CD4-positive, alpha-beta T cell treated with Interleukin-2 at 100 ng/mL for 4 hours (primary cell): ENCODE results near the gene RPL41.
"Not testable (repeated sequence)": the region's sequence is repeated elsewhere in the genome, so short reads cannot be mapped to it uniquely, and the experiment has no call there.

ENCODE experiments used
- DNase-seq: peaks from one replicate; pipeline ENCODE4 v3.0.0-alpha.2; 2020; ENCODE audit warnings: low spot score

RPL41 gene

DNA sequence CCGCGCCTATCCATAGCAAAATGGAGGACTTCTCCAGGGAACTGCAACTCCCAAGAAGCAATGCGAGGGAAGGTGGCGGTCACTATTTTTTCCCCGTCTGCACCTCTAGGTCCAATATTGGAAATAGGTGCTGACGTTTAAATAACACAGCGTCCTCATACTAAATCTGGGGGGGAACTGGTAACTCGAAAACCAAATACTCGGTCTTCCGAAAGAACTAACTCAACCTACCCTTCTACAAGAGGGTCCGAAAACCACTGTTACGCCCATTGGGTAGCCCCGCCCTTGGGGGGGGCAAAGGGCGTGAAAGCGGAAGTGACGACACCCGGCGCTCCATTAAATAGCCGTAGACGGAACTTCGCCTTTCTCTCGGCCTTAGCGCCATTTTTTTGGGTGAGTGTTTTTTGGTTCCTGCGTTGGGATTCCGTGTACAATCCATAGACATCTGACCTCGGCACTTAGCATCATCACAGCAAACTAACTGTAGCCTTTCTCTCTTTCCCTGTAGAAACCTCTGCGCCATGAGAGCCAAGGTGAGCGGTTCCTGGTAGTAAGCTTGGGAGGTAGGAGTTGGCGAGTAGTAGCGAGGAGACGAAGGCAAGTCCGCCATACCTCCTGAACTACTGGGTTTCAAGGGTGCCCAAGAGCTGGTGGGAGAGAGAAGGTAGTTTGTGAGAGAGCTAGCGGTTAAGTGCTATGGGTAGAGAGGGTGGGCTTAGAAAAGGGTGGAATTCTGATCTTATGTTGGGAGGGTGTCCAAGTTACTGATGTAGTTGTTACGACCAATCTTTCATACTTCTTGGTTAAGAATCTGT lies at the start of gene RPL41:
TSS of gene RPL41 (plus strand) at position 367 of the 815 bp plus-strand sequence.
- DNase-seq = peak; percentile 95

DNA sequence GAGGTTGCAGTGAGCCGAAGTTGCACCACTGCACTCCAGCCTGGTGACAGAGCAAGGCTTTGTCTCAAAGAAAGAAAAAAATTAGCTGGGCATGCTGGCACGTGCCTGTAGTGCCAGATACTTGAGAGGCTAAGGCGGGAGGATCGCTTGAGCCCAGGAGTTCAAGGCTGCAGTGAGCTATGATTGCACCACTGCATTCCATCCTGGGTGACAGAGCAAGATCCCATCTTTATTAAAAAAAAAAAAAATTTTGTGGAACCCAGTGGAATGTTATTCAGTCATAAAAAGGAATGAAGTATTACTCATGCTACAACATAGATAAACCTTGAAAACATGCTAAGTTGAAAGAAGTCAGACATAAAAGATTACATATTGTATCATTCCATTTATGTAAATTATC lies 44.8 kb upstream of the RPL41 start:
- DNase-seq = no peak

DNA sequence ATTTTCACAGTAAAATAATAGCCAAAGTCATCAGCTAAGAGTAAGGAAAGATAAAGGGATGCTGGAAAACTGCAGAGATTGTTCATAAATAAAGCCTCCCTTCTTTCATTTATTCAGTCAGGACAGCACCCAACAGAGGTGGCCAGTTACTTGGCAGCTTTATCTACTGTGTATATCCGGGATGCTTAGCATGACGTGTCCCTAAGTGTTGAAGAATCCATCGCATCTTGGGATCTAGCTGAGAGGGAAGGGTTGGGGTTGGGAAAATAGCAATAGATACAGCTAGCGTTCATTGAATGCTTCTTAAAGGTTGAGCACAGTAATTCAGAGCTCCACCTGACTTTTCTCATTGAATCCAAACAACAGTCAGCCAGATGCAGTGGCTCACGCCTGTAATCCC lies 42.0 kb upstream of the RPL41 start:
- no peak for DNase-seq

DNA sequence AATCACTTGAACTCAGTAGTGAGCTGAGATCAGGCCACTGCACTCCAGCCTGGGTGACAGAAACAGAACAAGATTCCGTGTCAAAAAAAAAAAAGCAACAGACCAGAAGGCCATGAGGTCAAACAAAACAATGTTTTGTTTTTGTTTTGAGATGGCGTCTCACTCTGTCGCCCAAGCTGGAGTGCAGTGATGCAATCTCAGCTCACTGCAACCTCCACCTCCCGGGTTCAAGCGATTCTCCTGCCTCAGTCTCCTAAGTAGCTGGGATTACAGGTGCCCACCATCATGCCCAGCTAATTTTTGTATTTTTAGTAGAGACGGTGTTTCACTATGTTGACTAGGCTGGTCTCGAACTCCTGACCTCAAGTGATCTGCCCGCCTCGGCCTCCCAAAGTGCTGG lies 38.5 kb upstream of the RPL41 start:
- DNase-seq = not testable (repeated sequence)

DNA sequence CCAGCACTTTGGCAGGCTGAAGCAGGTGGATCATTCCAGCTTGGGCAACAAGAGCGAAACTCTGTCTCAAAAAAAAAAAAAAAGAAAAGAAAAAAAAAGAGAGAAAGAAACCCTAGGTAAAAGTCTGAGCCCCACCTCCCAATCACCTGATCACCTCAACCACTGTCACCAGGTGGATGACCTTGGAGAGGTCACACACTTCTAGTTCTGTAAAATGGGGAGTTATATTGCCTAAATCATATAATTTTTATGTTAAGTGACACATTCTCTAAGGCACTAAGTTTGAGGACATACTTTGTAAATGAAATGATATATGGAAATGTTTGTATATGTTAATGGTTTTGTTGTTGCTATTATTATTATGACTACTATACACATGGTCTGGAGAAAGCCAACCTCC lies 38.0 kb upstream of the RPL41 start:
- no peak for DNase-seq

DNA sequence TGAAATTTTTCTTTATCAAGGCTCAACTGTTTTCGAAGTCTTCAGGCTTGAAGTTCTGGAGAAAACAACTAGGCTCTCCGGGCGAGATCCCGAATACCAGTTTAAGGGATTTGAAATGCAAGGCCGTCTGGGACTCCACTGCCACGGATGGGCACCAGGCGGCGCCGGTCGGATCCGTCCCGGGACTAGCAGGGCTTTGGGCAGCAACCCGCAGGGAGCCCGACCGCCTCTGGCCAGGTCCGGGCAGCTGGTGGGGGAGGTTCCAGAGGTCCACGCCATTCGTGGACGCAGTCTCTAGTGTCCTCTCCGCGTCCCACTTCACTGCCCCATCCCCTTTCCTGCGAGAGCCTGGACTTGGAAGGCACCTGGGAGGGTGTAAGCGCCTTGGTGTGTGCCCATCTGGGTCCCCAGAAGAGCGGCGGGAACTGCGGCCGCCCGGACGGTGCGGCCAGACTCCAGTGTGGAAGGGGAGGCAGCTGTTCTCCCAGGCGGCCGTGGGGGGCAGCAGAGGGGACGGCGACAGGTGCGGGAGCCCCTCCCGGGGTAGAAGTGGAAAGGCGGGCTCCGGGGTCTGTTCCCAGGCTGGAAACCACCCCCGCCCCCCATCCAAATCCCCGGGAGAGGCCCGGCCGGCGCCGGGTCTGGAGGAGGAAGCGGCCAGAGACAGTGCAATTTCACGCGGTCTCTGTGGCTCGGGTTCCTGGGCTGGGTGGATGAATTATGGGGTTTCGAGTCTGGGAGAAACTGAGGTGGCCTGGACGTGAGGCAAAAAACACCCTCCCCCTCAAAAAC lies 37.3 kb upstream of the RPL41 start:
- peak; percentile 40 for DNase-seq

DNA sequence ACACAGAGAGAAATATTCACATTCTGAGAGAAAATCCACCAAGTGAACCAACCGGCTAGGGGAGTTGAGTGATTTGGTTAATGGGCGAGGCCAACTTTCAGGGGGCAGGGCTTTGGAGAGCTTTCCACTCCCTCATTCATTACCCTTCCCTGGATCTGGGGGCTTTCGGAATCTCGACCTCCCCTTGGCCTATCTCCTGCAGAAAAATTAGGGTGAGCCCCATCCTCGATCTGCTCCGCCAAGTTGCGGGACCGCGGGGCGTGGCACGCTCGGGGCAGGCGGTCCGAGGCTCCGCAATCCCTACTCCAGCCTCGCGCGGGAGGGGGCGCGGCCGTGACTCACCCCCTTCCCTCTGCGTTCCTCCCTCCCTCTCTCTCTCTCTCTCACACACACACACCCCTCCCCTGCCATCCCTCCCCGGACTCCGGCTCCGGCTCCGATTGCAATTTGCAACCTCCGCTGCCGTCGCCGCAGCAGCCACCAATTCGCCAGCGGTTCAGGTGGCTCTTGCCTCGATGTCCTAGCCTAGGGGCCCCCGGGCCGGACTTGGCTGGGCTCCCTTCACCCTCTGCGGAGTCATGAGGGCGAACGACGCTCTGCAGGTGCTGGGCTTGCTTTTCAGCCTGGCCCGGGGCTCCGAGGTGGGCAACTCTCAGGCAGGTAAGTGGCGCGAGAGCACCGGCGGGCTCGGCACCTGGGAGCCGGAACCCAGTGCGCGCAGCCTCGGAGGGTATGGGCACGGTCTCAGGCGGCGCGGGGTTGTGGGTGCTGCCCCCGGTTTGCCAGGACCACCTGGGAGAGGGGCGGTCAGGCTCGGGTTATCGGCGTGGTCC lies 36.5 kb upstream of the RPL41 start, which contains the start of gene ERBB3:
TSS of gene ERBB3 (plus strand) at position 443 of the 833 bp plus-strand sequence. CDS start at position 579, 136 bp downstream.
- DNase-seq = peak; percentile 75

DNA sequence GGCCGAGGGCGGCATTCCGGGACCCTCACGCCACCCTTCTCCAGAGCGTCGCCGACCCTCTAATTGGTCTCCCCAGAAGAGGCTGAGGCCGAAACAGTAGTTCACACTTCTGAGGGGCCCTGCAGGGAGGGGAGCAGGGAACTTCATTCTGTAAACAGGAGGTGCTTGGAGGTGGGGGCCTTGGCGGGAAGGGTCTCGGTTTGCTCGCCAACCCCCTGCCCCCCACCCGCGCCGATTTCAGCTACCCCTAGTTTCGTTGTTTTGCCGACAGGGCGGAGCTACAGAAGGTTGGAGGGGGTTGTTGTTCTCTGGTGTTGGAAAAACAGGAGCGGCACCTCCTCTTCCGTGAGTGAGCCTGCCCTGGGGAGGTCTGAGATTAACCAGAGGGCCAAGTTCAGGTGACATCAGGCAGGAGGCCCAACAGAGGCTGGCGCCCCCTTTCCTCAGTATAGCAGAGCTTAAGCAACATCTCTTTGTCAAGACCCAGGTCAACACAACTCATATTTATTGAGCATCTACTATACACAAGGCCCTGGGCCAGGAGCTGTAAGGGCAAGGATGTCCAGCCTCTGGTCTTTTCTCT lies 35.8 kb upstream of the RPL41 start:
- DNase-seq = no peak

DNA sequence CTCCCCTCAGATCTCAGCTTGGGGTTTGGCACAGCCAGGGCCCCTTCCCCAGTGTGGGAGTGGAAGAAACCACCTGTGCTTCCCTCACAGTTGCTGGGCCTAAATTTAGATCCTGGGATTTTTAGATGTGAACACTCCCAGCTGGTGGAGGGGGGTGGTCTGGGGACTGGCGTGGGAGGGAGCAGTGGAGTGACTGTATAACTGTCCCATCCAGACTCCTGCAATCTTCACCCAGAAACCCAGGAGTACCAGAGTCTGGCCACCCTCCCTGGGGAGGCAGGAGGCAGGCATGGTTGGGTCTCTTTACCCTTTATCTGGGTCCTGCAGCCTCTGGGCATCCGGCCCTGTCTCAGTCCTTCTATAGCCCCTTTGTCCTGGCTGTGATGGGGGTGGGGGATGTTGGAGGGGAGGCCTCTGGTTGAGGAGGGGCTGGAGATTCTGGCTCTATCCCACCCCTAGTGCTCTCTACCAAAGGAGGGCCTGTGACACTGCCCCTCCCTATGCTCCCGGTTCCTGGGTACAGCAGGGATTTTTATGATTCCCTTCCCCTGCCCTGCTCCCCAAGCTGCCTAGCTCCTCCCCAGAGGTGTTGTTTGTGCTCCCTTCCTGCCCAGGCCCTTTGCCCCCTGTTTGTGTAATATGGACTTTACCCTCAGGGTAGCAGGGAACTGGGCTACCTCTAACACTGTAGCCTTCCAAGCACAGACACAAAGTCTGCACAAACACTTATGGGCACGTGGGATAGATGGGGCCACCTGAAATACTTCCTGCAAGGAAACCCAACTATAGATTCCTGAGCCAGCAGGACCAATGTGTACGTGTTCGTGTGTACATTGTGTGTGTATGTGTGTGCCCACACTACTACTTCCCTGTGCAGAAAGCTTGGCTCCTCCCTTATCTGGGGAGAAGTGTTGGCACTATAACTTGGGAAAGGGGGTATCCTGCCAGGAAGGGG lies 34.8 kb upstream of the RPL41 start:
- DNase-seq = no peak

DNA sequence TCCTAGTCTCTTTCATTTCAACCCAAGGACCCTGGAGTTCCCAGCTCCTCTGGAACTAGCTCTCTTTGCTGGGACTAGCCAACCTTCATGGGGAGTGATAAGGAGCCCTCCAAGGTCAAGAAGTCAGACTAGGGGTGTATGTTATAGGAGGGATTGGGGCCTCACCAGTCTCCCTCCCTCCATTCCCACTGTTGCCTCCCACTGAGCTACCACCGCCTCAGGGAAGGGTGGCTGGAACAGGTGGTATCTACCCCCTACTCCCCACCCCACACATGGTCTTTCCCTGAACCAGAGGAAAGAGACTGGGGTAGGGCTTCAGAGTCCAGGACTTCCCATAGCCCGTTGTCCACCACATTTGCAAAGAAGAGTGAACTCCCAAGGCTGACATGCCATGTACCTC lies 34.1 kb upstream of the RPL41 start:
- no peak for DNase-seq

DNA sequence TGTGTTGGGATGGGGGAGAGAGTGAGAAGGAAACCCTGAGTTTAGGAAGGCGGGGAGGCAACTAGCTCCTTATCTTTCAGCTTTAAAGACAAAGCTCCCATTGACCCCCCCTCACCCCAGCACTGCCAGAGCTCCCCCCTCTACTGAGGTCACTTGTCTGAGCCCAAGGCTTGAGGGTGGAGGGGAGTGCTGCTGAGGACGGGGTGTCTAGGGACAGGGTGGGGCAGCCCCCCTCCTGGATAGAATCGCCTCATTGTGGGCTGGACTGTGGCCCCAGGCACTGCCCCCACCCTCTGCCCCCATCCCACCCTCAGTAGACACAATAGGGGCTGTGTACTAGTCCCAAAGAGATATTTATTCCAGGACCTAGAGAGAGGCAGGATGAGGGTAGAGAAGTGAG lies 33.5 kb upstream of the RPL41 start:
- no peak for DNase-seq

DNA sequence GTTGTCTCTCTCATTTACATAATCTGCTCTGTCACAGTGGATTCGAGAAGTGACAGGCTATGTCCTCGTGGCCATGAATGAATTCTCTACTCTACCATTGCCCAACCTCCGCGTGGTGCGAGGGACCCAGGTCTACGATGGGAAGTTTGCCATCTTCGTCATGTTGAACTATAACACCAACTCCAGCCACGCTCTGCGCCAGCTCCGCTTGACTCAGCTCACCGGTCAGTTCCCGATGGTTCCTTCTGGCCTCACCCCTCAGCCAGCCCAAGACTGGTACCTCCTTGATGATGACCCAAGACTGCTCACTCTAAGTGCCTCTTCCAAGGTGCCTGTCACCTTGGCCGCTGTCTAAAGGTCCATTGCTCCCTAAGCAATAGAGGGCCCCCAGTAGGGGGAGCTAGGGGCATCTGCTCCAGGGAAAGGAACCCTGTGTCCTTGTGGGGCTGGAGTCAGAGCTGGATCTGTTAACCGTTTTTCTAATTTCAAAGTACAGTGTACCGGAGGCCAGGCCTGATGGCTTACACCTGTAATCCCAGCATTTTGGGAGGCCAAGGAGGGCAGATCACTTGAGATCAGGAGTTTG lies 31.4 kb upstream of the RPL41 start:
- peak; percentile 22 for DNase-seq

DNA sequence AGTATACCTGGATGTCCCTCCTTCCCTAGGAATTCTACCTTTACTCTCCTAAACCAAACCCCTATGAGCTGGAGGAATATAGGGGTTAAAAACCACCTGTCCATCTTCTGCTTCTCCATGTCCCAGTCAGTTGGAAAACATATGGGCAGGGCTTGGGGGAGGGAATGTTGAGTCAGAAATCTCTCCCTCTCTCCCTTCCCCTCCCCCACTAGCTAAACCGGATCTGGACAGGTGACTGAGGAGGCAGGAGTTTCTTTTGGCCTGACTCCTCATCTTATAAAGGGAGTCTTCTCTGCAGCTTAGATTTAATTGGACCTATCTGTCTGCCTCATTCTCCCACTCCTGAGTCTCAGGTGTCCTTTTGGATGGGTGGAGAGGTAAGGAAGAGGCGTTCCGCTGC lies 30.3 kb upstream of the RPL41 start:
- DNase-seq = no peak

DNA sequence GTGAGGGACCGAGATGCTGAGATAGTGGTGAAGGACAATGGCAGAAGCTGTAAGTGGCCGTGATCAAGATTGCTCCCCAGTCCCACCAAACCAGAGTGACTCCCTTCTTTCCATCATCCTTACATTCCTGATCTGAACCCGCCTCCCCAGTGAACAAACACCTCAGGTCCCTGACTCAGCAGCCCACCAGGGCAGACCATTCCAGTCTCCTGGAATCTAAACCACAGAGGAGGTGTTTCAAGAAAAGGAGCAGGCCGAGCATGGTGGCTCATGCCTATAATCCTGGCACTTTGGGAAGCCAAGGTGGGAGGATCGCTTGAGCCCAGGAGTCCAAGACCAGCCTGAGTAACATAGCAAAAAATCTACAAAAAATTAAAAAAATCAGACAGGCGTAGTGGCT lies 29.8 kb upstream of the RPL41 start:
- no peak for DNase-seq

DNA sequence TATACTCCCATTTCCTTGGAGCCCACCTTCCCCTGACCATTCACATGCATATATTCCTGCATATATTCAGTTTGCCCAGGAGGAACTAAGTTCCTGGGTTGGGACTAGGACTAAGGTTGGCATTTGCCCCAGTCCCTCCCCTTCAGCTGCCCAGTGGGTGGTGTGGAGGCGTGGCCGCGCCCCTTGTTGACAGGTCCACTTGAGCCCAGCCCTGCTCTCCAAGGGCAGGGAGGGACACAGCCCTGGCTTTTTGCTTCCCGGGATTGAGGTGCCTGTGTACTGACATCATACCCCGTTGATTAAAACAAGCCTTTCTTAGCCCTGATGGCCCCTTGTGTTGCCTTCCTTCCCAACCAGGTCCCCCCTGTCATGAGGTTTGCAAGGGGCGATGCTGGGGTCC lies 29.2 kb upstream of the RPL41 start:
- no peak for DNase-seq

DNA sequence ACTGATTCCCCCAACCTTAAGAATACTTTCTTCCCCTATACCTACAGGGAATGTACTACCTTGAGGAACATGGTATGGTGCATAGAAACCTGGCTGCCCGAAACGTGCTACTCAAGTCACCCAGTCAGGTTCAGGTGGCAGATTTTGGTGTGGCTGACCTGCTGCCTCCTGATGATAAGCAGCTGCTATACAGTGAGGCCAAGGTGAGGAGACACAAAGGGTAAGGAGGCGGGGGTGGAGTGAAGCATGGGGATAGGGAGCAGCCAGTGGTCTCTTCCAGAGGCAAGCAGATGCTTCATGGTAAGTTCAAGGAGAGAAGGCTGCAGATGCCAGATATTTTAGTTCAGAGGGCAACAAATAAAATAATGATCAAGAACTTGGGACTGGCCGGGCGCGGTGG lies 18.7 kb upstream of the RPL41 start:
- no peak for DNase-seq

DNA sequence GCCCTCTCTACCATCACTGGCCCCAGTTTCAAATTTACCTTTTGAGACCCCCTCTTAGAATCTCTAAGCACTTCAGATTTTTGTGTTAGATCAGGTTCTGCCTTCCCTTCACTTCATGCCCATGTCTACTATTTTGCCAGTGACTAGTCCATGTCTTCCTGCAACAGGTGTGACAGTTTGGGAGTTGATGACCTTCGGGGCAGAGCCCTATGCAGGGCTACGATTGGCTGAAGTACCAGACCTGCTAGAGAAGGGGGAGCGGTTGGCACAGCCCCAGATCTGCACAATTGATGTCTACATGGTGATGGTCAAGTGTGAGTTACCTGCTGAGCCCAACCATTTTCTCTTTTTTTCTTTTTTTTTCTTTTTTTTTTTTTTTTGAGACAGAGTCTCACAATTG lies 17.8 kb upstream of the RPL41 start:
- no peak for DNase-seq

DNA sequence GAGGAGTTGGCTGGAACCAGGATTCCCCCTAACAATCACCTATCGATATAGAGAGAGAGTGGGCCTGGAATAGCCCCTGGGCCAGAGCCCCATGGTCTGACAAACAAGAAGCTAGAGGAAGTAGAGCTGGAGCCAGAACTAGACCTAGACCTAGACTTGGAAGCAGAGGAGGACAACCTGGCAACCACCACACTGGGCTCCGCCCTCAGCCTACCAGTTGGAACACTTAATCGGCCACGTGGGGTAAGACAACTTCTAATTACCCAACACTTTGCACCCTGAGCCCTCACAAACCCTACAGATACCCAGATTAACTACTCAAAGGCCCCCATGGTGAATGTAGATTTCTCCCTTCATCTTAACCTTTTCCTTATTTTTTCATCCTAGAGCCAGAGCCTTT lies 16.6 kb upstream of the RPL41 start:
- no peak for DNase-seq

DNA sequence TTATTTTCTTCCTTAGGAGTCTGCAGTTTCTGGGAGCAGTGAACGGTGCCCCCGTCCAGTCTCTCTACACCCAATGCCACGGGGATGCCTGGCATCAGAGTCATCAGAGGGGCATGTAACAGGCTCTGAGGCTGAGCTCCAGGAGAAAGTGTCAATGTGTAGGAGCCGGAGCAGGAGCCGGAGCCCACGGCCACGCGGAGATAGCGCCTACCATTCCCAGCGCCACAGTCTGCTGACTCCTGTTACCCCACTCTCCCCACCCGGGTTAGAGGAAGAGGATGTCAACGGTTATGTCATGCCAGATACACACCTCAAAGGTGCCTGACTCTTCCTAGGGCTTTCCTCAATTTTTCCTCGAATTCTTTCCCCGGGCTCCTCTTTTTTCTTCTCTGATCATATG lies 15.4 kb upstream of the RPL41 start:
- no peak for DNase-seq

DNA sequence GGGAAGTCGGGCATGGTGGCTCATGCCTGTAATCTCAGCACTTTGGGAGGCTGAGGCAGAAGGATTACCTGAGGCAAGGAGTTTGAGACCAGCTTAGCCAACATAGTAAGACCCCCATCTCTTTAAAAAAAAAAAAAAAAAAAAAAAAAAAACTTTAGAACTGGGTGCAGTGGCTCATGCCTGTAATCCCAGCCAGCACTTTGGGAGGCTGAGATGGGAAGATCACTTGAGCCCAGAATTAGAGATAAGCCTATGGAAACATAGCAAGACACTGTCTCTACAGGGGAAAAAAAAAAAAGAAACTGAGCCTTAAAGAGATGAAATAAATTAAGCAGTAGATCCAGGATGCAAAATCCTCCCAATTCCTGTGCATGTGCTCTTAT lies 13.8 kb upstream of the RPL41 start:
- no peak for DNase-seq
